HG03103 (cell line): ENCODE results near the gene DNAH7.

Experiments used
- ATAC-seq: cut with Tn5 transposase; IDR thresholded peaks from one replicate; pipeline ENCODE4 v1.9.1; 2021; ENCODE audit warnings: low read depth; ENCODE audit not compliant: unreplicated experiment

The DNAH7 gene

DNA sequence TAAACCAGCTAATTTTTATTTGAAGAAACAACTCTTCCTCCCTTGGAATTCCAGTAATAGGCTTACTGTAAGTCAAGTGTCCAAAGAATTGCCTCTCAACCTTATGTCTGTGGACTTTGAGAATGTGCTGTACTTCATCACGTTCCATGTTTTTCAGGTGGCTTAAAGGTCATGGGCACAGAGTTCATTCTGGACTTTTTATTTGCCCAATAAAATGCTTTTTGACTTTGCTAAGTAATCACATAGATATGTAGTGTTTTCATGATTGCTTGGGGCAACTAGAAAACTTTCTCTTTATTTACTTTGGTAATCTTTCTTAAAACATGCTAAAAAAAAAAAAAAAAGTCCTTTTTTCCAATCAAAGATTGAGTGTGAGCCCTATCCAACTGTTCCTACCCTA lies 10.4 kb upstream of the DNAH7 start:
- no peak for ATAC-seq

DNA sequence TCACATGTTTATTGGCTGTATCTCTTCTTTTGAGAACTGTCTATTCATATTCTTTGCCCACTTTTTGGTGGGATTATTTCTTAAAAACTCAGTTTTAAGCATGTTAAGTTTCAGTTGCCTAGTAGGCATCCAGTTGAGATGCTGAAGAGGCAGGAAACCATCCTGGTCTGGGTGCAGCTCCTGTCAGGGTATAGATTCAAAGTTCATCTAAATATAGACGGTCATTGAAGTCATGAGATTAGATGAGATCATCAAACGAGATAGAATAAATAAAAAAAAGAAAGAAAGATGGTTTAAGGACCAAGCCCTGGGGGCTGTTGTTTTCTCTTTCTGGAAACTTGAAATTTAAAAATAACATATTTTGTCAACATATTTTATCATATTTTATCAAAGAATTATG lies 9.2 kb upstream of the DNAH7 start:
- no peak for ATAC-seq

DNA sequence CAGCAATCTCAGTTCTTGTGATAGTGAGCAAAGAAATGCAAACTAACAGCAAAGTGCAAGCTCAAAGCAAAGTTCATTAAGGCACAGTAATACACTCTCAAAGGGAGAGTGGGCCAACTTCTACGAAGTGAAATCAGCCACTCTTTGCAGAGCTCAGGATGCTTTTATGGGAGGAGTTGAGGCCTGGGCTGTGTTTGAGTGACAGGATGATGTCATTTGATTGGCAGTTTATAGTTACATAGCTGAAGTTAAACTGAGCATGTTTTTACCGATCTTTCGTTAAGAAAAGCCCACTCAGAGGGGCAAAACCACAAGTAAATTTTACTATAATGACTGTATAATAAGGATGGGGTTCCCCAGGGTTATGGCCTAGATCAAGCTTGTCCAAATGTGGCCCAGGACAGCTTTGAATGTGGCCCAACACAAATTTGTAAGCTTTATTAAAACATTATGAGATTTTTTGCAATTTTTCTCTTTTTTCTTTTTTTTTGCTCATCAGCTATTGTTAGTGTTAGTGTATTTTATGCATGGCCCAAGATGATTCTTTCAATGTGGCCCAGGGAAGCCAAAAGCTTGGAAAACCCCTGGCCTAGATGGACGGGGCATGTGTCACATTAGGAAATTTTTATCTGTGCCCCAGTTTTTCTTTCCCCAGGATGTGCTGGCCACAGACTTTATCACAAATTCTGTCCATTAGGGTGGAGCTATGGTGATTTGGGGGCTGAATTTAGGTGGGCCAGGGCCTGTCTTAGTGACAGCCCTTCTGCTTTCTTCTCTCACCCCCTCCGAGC lies 8.3 kb upstream of the DNAH7 start:
- ATAC-seq: peak; percentile 46

DNA sequence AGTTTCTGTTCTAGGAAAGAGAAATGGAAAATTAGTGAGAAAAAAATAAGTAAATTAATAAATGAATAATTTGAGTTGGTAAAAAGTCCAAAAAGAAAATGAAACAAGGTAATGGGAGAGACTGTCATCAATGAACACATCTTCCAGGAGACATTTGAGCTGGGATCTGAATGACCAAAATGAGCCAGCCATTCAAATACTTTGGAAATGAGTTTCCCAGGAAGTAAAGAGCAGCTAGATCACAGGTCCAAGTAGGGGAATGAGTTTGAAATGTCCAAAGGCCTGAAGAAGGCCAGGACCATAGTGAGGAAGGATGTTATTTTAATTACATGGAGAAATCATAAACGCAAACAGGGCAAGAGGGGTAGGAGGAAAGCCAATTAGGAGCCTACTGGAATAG lies 6.6 kb upstream of the DNAH7 start:
- no peak for ATAC-seq

DNA sequence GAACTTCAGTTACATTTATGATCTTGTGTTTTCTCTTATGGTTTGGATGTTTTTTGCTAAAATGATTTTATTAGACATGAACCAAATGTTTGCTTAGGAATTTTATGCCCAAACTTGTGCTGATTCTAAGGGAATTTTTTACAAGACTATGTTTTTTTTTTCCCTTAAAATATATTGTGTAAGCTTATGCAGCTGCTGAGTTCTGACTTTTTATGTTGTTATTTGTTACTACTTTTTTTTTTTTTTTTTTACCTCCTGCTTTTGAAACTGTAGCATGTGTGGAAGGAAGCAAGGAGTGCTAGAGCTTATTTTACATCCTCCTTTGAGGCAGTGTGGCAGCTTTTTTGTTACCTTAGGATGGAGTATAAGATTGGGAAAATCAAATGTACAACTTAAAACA lies 6.0 kb upstream of the DNAH7 start:
- ATAC-seq: no peak

DNA sequence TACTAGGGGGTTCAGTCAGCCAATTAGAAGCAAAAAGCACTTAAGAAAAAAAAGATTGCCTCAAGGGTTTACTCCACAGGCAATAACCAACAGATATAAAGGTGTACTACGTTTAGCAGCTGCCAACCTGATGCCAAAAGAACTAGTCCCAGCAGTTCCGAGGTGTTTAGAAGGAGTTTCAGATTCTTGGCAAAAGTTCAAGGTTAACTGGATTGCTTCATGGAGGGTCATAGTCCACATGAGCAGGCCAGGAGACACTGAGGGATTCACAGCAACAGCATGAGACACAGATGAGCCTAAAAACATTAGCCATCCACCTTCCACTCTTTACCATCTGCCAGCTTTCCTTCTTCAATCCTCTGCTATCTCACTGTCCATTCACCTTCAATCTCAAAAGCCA lies 4.9 kb upstream of the DNAH7 start:
- no peak for ATAC-seq

DNA sequence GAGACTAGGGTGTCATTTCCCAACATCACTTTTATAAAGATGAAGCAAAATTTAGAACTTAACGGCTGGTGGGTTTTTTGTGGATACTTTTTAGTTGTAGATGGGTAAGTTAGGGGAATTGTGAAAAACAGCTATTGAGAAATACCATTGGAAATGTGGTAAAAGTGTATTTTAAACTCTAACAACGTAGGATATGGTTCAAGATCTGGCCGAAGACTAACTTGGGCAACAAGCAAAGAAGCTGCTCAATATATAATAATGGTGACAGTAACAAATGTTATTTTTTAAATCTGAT lies 1.6 kb downstream of the DNAH7 start:
- ATAC-seq: no peak

DNA sequence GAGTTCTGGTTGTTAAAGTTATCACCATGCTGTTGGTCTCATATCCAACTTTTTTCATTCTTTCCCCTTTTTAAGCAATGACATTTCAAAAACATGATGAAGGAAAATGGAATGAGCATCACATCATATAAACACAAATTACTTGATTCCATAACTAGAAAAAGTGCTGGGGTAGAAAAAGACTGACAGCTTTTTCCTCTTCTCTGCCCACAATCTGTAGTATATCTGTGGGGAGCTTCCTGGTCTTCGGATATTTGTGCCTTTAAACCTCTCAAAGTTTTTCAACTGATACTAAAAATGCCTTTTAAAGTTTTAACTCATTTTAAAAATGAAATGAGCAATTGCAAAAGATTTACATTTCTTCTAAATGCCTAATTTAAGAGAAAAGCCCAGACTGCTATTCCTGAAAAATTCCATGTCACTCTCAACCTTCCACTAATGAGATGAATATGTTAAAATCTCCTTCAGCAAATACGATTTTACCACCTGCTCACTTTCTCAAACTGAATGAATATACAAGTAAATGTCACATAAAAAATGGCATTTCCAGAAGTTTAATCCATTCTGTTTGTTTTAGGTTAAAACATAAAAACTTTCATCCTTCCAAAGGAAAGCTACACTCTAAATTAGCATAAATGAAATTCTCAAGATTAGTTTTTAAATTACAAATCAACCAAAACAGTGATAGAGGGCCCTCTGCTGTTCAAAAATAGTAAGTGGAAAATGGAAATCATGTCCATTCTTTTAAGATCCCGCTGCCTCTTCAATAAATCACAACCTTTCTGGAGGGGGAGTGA lies 2.1 kb downstream of the DNAH7 start:
- no peak for ATAC-seq

DNA sequence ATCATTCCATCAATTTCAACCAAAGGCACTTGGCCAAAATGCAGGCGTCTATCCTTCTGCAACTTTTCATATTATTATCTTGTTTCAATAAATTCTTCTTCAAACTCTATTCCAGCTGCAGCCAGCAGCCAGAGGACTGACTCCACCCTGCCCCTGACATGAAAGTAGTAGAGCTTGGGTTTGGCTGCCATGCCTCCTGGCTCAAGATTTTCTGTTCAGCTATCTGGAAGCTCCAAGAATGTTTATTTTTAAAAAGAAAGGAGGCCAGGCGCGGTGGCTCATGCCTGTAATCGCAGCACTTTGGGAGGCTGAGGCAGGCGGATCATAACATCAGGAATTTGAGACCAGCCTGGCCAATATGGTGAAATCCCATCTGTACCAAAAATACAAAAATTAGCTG lies 4.9 kb downstream of the DNAH7 start:
- no peak for ATAC-seq

DNA sequence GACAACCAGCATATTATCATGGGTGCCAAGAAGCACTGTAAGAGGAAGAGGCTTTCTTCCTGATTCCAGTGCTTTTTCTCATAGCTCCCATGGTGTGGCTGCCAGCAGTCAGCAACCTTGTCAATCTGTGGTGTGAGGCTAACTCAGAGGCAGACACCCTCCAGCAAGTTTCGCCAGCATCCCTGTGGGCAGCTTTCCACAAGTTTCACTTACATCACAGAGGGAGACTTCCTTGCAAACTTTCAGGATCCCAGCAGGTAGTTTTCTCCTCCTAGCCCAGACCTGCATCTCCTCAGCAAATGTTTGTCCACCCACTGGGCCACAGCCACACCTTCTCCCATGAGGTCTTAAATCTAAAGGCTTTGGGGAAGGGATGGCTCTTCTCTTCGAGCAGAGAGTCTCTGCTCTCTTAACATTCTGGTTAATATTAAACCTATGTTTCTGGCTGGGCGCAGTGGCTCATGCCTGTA lies 9.1 kb downstream of the DNAH7 start:
- ATAC-seq: no peak

DNA sequence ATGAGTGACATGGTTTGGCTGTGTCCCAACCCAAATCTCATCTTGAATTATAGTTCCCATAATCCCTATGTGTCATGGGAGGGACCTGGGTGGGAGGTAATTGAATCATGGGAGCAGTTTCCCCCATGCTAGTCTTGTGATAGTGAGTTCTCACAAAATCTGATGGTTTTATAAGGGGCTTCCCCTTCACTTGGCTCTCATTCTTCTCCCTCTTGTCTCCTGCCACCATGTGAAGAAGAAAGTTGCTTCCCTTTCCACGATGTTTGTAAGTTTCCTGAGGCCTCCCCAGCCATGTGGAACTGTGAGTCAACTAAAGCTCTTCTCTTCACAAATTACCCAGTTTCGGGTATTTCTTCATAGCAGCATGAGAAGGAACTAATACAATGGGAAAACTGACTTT lies 14.0 kb downstream of the DNAH7 start:
- ATAC-seq: no peak

DNA sequence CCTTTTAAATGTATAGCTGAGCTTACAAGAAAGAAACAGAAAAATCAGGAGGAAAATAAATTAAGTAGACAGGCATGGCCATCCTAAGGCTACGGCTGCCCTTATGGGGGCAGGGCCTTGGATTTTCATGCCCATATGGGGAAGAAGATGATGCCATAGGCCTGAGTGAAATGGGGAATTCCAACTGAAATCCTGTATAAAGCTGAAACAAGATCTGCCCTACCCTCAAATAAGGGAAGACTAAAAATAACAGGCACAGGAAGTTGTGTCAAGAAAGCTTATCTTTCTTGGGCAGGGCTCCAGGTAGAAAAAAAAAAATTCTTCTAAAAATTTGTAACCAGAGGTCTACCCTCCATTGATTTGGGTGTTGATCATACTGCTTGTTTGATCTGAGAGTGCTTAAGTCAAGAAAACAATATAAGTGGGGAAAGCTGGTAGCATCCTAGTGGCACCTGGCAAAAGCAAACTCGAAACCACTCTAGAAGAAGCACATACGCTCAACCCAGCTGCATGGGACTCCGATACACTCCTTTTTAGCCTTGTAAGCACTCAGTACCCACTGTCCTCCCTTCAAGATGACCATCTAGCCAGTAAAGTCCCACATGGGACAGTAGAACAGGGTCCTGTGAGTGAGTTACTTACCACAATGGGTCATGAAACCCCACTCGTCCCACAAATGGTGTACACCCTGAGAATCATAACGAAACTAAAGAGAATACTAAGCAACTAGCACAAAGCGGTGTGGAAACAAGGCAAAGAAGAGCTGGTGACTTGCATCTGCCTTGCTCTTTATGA lies 22.3 kb downstream of the DNAH7 start:
- ATAC-seq: no peak

DNA sequence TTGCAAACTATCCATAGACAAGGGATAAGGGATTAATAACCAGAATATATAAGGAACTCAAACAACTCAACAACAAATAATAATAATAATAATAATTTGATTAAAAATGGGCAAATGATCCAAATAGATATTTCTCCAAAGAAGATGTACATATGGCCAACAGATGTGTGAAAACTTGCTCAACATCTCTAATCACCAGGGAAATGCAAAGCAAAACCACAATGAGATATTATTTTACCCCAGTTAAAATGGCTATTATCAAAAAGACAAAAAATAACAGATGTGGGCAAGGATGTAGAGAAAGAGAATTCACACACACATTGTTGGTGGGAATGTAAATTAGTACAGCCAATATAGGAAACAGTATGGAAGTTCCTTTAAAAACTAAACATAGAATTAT lies 26.9 kb downstream of the DNAH7 start:
- no peak for ATAC-seq

DNA sequence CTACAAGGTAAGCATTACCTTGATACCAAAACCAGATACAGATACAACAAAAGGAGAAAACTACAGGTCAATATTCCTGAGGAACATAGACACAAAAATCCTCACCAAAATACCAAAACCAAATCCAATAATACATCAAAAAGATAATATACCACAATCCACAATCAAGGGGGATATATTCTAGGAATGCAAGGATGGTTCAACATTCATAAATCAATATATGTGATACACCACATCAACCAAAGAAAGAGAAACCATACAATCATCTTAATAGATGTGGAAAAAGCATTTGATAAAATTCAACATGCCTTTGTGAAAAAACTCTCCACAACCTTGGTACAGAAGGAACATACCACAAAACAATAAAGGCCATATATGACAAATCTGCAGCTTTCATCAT lies 28.4 kb downstream of the DNAH7 start:
- ATAC-seq: no peak

DNA sequence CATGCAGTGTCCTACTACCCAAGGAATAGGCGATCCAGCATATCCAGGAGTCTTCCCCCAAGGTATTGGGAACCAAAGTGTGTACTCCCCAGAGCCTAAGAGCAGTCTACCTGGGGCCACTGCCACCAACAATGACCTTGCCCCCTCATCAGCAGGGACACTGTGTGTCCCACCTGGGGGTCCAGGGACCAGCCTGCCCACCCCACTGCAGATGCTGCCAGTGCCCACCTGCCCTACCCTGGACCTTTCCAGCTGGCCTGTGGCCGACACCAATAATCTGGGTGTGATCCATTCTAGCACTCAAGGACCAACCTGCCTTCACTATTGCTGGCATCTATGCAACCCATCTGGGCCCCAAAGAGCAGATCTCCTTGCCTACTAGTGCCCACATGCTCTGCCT lies 32.2 kb downstream of the DNAH7 start:
- no peak for ATAC-seq

DNA sequence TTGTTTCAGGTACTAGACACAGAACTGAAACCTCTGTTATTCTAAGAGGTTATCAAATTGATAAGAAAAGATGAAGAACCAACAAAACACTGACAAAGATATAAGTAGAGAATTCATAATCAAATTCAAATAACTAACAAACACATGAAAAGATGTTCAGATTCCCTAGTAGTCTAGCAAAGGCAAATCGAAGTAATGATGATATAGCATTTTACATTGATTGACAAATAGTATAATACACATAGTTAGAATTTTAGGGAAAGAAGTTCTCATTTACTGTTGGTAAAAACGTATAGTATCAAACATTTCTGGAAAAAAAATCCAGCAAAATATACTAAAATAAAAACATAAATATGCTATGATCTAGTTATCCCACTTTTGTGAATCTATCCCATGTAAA lies 50.6 kb downstream of the DNAH7 start:
- ATAC-seq: no peak

DNA sequence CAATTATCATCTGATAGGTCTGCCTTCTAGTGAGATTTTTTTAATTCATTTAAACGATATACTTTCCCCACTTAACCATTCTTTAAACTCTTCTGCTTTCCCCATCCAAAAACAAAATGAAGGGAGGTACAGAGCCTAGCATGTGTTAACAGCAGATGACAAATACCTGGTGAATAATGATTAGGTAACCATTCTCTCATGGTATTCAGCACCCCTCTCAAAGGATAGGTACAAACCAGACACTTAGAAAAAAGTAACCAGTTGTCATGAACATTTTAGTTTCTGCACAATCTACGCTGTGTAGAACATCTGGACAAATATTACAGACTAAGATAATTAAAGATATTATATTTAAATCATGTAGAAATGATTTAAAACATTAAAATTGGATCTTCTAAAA lies 56.3 kb downstream of the DNAH7 start:
- no peak for ATAC-seq

DNA sequence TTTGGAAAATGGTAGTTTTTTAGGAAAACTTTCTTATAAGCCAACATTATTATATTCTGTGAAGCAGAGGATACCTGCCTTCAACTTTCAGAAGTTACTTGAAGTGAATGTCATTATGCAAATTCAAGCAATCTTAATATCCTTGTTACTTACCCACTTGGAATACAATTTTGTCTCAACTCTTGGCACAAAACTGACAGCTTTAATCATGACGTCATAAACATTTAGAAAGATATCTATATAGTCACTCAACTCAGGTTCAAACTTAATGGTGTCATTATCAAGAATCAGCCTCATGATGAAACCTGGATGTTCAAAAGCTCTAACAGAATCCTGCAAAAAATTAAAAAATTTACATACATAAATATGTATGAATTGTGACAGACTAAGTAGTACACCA lies 68.1 kb downstream of the DNAH7 start:
- no peak for ATAC-seq

DNA sequence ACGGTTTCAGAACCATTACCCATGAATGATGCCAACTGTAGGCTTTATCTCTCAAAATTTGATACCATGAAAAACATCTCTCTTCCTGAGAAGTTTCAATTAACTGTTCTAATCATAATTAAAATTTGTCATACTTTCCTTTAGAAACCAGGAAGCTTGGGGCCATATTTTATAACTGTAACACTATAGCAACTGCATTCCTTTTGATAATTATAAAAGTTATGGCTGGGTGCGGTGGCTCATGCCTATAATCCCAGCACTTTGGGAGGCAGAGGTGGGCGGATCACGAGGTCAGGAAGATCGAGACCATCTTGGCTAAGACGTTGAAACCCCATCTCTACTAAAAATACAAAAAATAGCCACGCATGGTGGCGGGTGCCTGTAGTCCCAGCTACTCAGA lies 70.6 kb downstream of the DNAH7 start:
- no peak for ATAC-seq

DNA sequence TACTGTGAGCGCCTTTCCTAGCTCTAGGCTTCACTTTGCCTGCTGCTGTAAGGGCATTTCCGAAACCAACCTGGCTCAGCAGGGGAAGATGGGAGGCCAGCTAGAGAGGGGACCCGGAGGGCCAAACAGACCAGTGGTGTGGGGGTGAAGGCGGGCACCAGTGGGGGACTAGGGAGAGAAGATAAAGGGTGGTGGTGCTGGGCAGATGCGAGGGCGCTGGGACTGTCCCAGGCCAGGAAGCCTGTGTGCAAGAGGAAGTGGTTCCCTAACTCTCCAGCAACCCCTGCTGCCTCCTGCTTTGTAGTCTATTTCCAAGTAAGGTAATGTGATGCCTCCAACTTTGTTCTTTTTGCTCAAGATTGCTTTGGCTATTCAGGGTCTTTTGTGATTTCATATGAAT lies 73.1 kb downstream of the DNAH7 start:
- no peak for ATAC-seq

DNA sequence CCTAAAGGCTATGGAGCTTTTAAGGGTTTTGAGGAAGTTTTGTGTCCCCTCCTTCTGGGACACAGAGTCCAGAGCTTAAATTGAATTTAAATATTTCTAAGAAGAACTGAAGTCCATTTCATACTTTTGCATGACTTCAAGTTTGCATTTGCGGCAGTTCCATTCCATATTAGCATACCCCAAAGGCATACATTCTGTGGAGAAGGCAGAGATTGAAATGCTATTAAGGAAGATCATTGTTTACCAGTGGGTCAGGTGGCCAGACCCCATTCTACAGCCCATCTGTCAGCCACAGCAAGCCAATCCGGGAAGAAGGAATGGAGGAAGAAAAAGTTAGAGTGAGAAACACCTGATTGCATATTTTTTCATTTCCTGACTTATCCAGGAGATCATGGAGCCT lies 75.0 kb downstream of the DNAH7 start:
- no peak for ATAC-seq

DNA sequence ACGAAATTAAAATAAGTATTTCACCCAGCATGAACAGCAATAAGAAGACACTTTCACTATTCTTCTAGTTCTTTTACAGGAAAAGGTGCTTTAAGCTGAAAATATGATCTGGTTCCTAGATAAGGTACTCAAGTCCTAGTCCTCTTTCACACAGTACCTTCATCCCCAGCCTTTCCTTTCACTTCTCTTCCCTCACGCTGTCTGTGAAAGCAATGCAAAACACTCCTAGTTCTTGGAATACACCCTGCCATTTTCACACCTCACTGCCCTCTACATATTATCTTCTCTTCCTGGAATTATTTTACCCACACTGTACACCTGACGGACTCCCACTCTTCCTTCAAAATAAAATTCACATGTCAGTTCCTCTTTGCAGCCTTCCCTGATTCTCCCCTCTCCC lies 82.9 kb downstream of the DNAH7 start:
- no peak for ATAC-seq
